B cell (primary cell): ENCODE measurements around the gene ZFR2.

Experiments
- EZH2 ChIP-seq: IDR thresholded peaks from 2 replicates; pipeline ENCODE4 v1.6.1; 2012; ENCODE audit warnings: borderline replicate concordance, low read depth, mild to moderate bottlenecking, moderate library complexity, low read length; ENCODE audit not compliant: insufficient read depth, poor library complexity, severe bottlenecking
- TF ChIP-seq, protein P1 (sequence below): fragments of 200-600 bp; IDR thresholded peaks from one replicate; pipeline ENCODE4 v1.8.0; 2022; ENCODE audit warnings: antibody characterized with exemption, mild to moderate bottlenecking

DNA sequence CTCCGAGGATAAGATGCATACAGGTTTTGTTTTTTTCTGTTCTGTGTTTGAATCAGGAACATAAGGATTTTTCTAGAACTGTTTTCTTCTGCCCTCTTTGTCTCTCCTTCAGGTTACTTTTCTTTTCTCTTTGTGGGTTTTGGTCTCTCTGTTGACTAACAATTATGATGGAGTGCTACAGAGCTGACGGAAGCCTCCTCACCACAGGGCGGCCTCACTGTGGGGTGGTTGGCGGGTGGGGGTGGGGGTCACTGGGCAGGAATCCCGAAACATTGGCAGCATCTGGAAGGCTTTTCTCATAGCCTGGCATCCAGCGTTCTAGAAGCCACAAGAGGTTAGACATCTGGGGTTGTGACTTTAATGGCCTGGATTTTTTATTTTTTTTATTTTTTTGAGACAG, 70.7 kb downstream of the ZFR2 start:
- TF ChIP-seq, protein P1, sequence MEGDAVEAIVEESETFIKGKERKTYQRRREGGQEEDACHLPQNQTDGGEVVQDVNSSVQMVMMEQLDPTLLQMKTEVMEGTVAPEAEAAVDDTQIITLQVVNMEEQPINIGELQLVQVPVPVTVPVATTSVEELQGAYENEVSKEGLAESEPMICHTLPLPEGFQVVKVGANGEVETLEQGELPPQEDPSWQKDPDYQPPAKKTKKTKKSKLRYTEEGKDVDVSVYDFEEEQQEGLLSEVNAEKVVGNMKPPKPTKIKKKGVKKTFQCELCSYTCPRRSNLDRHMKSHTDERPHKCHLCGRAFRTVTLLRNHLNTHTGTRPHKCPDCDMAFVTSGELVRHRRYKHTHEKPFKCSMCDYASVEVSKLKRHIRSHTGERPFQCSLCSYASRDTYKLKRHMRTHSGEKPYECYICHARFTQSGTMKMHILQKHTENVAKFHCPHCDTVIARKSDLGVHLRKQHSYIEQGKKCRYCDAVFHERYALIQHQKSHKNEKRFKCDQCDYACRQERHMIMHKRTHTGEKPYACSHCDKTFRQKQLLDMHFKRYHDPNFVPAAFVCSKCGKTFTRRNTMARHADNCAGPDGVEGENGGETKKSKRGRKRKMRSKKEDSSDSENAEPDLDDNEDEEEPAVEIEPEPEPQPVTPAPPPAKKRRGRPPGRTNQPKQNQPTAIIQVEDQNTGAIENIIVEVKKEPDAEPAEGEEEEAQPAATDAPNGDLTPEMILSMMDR, result no peak
- no peak for TF ChIP-seq EZH2
